Trophoblast cell (in vitro differentiated cells and primary cell): Measurements from ENCODE around the gene B3GNT3.

Experiments
- DNase-seq, 2 donors: peaks; one replicate each; pipeline ENCODE4 v3.0.0-alpha.2; 2016
- H2AFZ ChIP-seq: 2 replicates; pipeline ENCODE4 v1.6.1; 2013; ENCODE audit warnings: low read length, moderate library complexity, mild to moderate bottlenecking; ENCODE audit not compliant: insufficient read depth, poor library complexity
- H2AK5ac ChIP-seq: 2 replicates; pipeline ENCODE4 v1.6.1; 2013; ENCODE audit warnings: mild to moderate bottlenecking, low read length
- H2BK120ac ChIP-seq: 2 replicates; pipeline ENCODE4 v1.6.1; 2013; ENCODE audit warnings: low read length, mild to moderate bottlenecking, moderate library complexity; ENCODE audit not compliant: insufficient read depth, poor library complexity
- H2BK12ac ChIP-seq: 2 replicates; pipeline ENCODE4 v1.6.1; 2013; ENCODE audit warnings: mild to moderate bottlenecking, low read length, moderate library complexity
- H2BK5ac ChIP-seq: 2 replicates; pipeline ENCODE4 v1.6.1; 2013; ENCODE audit warnings: low read length, low read depth, moderate library complexity, mild to moderate bottlenecking; ENCODE audit not compliant: poor library complexity
- H3K14ac ChIP-seq: 2 replicates; pipeline ENCODE4 v1.6.1; 2013; ENCODE audit warnings: mild to moderate bottlenecking, low read length
- H3K18ac ChIP-seq: 2 replicates; pipeline ENCODE4 v1.6.1; 2013; ENCODE audit warnings: mild to moderate bottlenecking, low read length
- H3K23ac ChIP-seq: 2 replicates; pipeline ENCODE4 v1.6.1; 2013; ENCODE audit warnings: low read length
- H3K27ac ChIP-seq: 2 replicates; pipeline ENCODE4 v1.5.1; 2013; ENCODE audit warnings: low read depth, mild to moderate bottlenecking, inconsistent platforms, low read length, moderate library complexity
- H3K27me3 ChIP-seq: 2 replicates; pipeline ENCODE4 v1.6.1; 2013; ENCODE audit warnings: inconsistent platforms, mild to moderate bottlenecking, low read length, moderate library complexity; ENCODE audit not compliant: insufficient read depth
- H3K36me3 ChIP-seq, 2 experiments: 1 replicate in 1 of 2; 2 replicates in 1 of 2; pipeline ENCODE4 v1.6.1; 2013; ENCODE audit warnings: low read length in 2 of 2, mild to moderate bottlenecking in 2 of 2, moderate library complexity in 1 of 2; ENCODE audit not compliant: insufficient read depth in 2 of 2, control insufficient read depth in 1 of 2
- H3K4ac ChIP-seq: 2 replicates; pipeline ENCODE4 v1.6.1; 2013; ENCODE audit warnings: low read depth, mild to moderate bottlenecking, low read length, moderate library complexity
- H3K4me1 ChIP-seq, 2 experiments: 1 replicate in 1 of 2; 2 replicates in 1 of 2; pipeline ENCODE4 v1.6.1; 2013; ENCODE audit warnings: low read length in 2 of 2, mild to moderate bottlenecking in 2 of 2, moderate library complexity in 1 of 2; ENCODE audit not compliant: insufficient read depth in 2 of 2, control insufficient read depth in 1 of 2
- H3K4me2 ChIP-seq: 2 replicates; pipeline ENCODE4 v1.6.1; 2013; ENCODE audit warnings: inconsistent platforms, mild to moderate bottlenecking, low read length, moderate library complexity
- H3K4me3 ChIP-seq: 2 replicates; pipeline ENCODE4 v1.5.1; 2013; ENCODE audit warnings: mild to moderate bottlenecking, low read depth, low read length, inconsistent platforms
- H3K79me1 ChIP-seq: one replicate; pipeline ENCODE4 v1.6.1; 2013; ENCODE audit warnings: low read length
- H3K79me2 ChIP-seq: 2 replicates; pipeline ENCODE4 v1.6.1; 2013; ENCODE audit warnings: low read length, mild to moderate bottlenecking; ENCODE audit not compliant: control insufficient read depth, insufficient read depth, poor library complexity
- H3K9ac ChIP-seq: 2 replicates; pipeline ENCODE4 v1.6.1; 2013; ENCODE audit warnings: mild to moderate bottlenecking, low read length
- H3K9me3 ChIP-seq: 2 replicates; pipeline ENCODE4 v1.6.1; 2013; ENCODE audit warnings: low read depth, mild to moderate bottlenecking, control low read depth, inconsistent platforms, low read length; ENCODE audit not compliant: insufficient read depth
- H4K12ac ChIP-seq: 2 replicates; pipeline ENCODE4 v1.6.1; 2013; ENCODE audit warnings: low read depth, mild to moderate bottlenecking, low read length, moderate library complexity
- H4K8ac ChIP-seq: 2 replicates; pipeline ENCODE4 v1.6.1; 2013; ENCODE audit warnings: low read depth, mild to moderate bottlenecking, low read length, moderate library complexity
- H4K91ac ChIP-seq: one replicate; pipeline ENCODE4 v1.6.1; 2013; ENCODE audit warnings: low read depth, mild to moderate bottlenecking, low read length, moderate library complexity
- WGBS: extraction: QIAGEN DNeasy Blood & Tissue Kit; methylation state at CpG from one replicate; pipeline ENCODE4 v1.1.7; 2013; ENCODE audit warnings: missing lambda C conversion rate; ENCODE audit not compliant: insufficient read length, insufficient coverage; ENCODE audit errors: extremely low coverage; 5-methylcytosine and 5-hydroxymethylcytosine counted together

B3GNT3 gene

DNA sequence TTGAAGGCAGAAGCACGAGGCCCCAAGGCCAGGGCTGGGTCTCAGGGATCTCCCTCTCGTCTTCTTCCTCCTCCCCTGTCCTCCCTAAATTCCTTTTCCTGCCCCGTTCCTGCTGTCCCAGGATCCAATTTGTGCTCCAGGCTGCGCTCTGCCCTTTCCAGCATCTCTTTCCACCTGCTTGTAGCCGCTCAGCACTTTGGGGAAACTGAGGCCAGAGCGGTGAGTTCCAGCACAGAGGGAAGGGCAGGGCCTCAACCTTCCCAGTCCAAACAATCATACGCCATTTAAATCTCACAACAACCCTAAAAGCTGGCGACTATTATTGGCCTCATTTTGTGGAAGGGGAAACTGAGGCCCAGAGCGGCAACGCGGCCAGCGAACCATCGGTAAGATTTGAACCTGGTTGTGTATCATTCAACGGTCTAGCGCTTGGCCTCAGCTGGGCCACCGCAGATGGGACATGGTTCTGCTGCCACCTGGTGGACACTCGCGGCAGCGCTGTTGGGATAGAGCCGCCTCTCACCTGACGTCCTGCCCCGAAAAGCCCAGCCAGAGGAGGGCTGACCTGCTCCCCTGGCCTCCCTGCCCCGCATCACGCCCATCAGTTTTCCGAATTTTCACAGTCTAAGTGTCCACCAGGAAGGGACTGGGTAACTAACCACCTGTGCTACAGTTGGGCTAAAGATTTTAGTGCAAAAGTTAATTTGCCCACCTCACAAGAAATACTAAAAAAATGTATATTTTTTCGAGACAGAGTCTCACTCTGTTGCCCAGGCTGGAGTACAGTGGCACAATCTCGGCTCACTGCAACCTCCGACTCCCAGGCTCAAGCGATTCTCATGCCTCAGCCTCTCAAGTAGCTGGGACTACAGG lies 60.6 kb downstream of the B3GNT3 start:
- Histone ChIP-seq H3K14ac (no peak overlapping the region), H3K4me3 (no peak overlapping the region), H2BK120ac (no peak overlapping the region), H3K9me3 (no peaks in the 10 kb centered on the region), H3K27ac (no peak overlapping the region), H3K4me1 (peaks cover 0 to under 1% of the 10 kb centered on the region in 2 experiments), H3K18ac (no peak overlapping the region), H3K4me2 (no peak overlapping the region), H3K79me1 (peaks cover 4% of the 10 kb centered on the region), H2AFZ (peak overlapping the region; percentile 30), H3K36me3 (no peaks in the 10 kb centered on the region), H2BK5ac (no peak overlapping the region), H3K79me2 (peaks cover 8% of the 10 kb centered on the region), H3K4ac (no peak overlapping the region), H3K9ac (no peak overlapping the region), H4K8ac (no peak overlapping the region), H2BK12ac (no peak overlapping the region), H3K27me3 (no peaks in the 10 kb centered on the region), H2AK5ac (no peak overlapping the region), H3K23ac (no peak overlapping the region), H4K12ac (no peak overlapping the region), H4K91ac (no peak overlapping the region)
- WGBS: no CpG with 5 or more reads among the region's 29 CpGs
- DNase-seq: peak; percentile 87 to 96

DNA sequence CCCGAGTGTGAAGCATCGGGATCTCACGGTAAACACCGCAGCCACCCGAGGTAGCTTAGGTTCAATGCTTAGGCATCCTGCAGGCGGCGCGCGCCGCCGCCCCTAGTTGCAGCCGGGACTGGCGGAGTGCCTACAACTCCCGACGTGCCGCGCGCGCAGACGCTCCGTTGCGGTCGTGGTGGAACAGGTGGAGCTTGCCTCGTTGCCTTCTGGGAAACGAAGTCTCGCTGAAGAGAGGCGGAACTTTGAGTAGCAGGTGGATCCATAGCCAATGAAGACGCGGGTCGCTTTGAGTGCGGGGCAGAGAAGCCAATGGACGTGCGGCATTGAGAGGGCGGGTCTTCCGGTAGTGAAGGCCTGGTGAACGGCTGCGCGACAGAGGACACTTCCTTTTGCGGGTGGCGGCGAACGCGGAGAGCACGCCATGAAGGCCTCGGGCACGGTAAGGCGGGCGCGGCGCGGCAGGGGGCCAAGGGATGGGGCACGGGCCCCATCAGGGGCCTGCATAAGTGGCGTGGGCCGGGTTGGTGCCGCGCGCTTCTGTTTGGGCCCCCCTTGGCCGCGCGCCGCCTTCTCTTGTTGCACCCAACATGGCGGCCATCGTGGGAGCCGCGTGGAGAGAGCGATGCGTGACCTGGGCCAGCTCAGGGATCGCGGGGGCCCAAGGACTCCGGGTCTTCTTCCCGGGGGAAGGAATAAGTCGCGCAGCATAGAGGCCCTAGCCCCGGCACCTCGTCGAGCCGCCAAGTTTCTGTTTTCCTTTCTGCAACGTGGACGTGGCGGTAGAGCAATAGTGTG lies 64.8 kb downstream of the B3GNT3 start, which contains the start of gene RPL18A:
Gene RPL18A (plus strand): TSS at position 378 of the 798 bp plus-strand sequence. CDS start 47 bp downstream, at position 425.
- Histone ChIP-seq H2BK120ac (peak within 1 kb of the TSS; percentile 26), H3K27ac (peak within 1 kb of the TSS; percentile 13), H3K4me1 (peaks cover 0 to 12% of the 10 kb centered on the region in 2 experiments), H3K36me3 (peaks cover 35 to 41% of the 10 kb centered on the region in 2 experiments), H2BK12ac (no peak within 1 kb of the TSS), H3K9ac (peak within 1 kb of the TSS; percentile 87), H4K8ac (peak within 1 kb of the TSS; percentile 88), H3K27me3 (no peaks in the 10 kb centered on the region), H3K18ac (peak within 1 kb of the TSS; percentile 4), H2AFZ (peak within 1 kb of the TSS; percentile 83), H3K4me3 (peak within 1 kb of the TSS; percentile 91), H3K79me1 (peaks cover 4% of the 10 kb centered on the region), H2BK5ac (peak within 1 kb of the TSS; percentile 7), H4K91ac (peak within 1 kb of the TSS; percentile 75), H3K79me2 (peaks cover 19% of the 10 kb centered on the region), H2AK5ac (peak within 1 kb of the TSS; percentile 25), H3K4ac (peak within 1 kb of the TSS; percentile 95), H4K12ac (peak within 1 kb of the TSS; percentile 43), H3K23ac (no peak within 1 kb of the TSS), H3K4me2 (peak within 1 kb of the TSS; percentile 76), H3K9me3 (no peaks in the 10 kb centered on the region), H3K14ac (peak within 1 kb of the TSS; percentile 75)
- DNase-seq: peak; percentile 100
- no CpG with 5 or more reads among the region's 80 CpGs for WGBS

DNA sequence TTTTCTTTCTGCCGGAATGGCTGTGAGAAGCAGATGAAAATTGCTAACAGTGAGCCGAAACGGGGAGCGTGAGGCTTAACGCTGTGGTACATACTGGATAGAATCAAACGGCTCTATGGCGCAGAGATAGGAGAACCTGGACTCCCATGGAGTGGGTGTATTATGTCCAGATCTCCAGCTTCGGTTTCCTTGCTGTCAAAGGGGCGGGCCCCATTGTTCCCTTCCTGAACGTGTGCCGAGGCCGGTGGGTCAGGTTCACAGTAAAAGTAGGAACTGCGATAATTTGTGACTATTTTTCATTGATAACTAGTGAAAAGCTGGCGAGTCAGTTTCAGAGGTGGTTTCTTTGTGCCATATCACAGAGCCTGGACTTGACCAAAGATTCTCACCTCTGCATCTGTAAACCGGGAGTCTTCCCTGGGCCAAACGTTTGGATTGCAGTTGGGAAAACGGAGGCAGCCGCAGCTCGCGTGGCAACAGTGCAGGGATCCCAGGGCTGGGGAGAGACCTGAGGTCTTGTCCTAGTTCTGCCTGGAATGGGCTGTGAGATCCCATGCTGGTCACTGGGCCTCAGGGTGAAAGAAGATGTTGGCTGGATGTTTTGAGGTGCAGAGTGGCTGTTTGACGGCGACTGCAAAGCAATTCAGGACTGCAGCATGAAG lies 65.5 kb downstream of the B3GNT3 start:
- peak overlapping the region; percentile 25 for H2AK5ac ChIP-seq
- H3K4me2 ChIP-seq: peak overlapping the region; percentile 76
- peak overlapping the region; percentile 0 for H3K27ac ChIP-seq
- peak overlapping the region; percentile 13 for H4K12ac ChIP-seq
- peaks cover 0 to 12% of the 10 kb centered on the region in 2 experiments for H3K4me1 ChIP-seq
- H3K27me3 ChIP-seq: no peaks in the 10 kb centered on the region
- peak overlapping the region; percentile 75 for H4K91ac ChIP-seq
- peaks cover 19% of the 10 kb centered on the region for H3K79me2 ChIP-seq
- H3K4me3 ChIP-seq: peak overlapping the region; percentile 91
- H3K18ac ChIP-seq: peak overlapping the region; percentile 4
- H3K36me3 ChIP-seq: peaks cover 35 to 41% of the 10 kb centered on the region in 2 experiments
- H2BK12ac ChIP-seq: no peak overlapping the region
- no peaks in the 10 kb centered on the region for H3K9me3 ChIP-seq
- no CpG with 5 or more reads among the region's 22 CpGs for WGBS
- no peak overlapping the region for H3K23ac ChIP-seq
- peak overlapping the region; percentile 7 for H2BK5ac ChIP-seq
- H3K9ac ChIP-seq: peak overlapping the region; percentile 87
- no peak overlapping the region for H2AFZ ChIP-seq
- peak overlapping the region; percentile 64 for H4K8ac ChIP-seq
- H3K79me1 ChIP-seq: peaks cover 4% of the 10 kb centered on the region
- H3K4ac ChIP-seq: peak overlapping the region; percentile 95
- peak overlapping the region; percentile 26 for H2BK120ac ChIP-seq
- DNase-seq: no peak
- H3K14ac ChIP-seq: peak overlapping the region; percentile 75

GRCh38 chr19:17860993-17861360 lies 66.0 kb downstream of the B3GNT3 start:
- H3K79me2 ChIP-seq: peaks cover 19% of the 10 kb centered on the region
- H4K8ac ChIP-seq: no peak overlapping the region
- no peak for DNase-seq
- H2AK5ac ChIP-seq: no peak overlapping the region
- H3K4me3 ChIP-seq: peak overlapping the region; percentile 91
- H2BK12ac ChIP-seq: no peak overlapping the region
- H3K27ac ChIP-seq: peak overlapping the region; percentile 0
- H3K9ac ChIP-seq: peak overlapping the region; percentile 87
- no CpG with 5 or more reads among the region's 7 CpGs for WGBS
- H3K4ac ChIP-seq: peak overlapping the region; percentile 95
- no peak overlapping the region for H2BK5ac ChIP-seq
- H3K18ac ChIP-seq: no peak overlapping the region
- H4K12ac ChIP-seq: no peak overlapping the region
- H3K4me2 ChIP-seq: peak overlapping the region; percentile 76
- no peak overlapping the region for H3K14ac ChIP-seq
- H3K79me1 ChIP-seq: peaks cover 4% of the 10 kb centered on the region
- H3K23ac ChIP-seq: no peak overlapping the region
- no peak overlapping the region for H2AFZ ChIP-seq
- peaks cover 0 to 12% of the 10 kb centered on the region in 2 experiments for H3K4me1 ChIP-seq
- peaks cover 35 to 41% of the 10 kb centered on the region in 2 experiments for H3K36me3 ChIP-seq
- H4K91ac ChIP-seq: no peak overlapping the region
- H3K27me3 ChIP-seq: no peaks in the 10 kb centered on the region
- H2BK120ac ChIP-seq: no peak overlapping the region
- no peaks in the 10 kb centered on the region for H3K9me3 ChIP-seq
